ENCODE measurements around the gene EPB41L4B.
"Not testable (repeated sequence)": the region's sequence is repeated elsewhere in the genome, so short reads cannot be mapped to it uniquely, and the experiment has no call there.

- TF ChIP-seq, protein P1, sequence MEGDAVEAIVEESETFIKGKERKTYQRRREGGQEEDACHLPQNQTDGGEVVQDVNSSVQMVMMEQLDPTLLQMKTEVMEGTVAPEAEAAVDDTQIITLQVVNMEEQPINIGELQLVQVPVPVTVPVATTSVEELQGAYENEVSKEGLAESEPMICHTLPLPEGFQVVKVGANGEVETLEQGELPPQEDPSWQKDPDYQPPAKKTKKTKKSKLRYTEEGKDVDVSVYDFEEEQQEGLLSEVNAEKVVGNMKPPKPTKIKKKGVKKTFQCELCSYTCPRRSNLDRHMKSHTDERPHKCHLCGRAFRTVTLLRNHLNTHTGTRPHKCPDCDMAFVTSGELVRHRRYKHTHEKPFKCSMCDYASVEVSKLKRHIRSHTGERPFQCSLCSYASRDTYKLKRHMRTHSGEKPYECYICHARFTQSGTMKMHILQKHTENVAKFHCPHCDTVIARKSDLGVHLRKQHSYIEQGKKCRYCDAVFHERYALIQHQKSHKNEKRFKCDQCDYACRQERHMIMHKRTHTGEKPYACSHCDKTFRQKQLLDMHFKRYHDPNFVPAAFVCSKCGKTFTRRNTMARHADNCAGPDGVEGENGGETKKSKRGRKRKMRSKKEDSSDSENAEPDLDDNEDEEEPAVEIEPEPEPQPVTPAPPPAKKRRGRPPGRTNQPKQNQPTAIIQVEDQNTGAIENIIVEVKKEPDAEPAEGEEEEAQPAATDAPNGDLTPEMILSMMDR (IDR thresholded peaks at IDR 0.05) = not testable (repeated sequence)
- not testable (repeated sequence) for TF ChIP-seq POLR2AphosphoS5, POLR2A (IDR thresholded peaks at IDR 0.05)
Observed at GRCh38 chr9:109358968-109359603, 38.2 kb upstream of the EPB41L4B start.
